Skeletal muscle tissue (tissue), 4 donors: ENCODE results near the gene CNTN5. TPM values are rescaled to one million over a fixed set of nuclear protein-coding genes. Genes with fewer than 3 reads are reported as not detected.

ENCODE experiments used
- H3K27ac ChIP-seq: one replicate; pipeline ENCODE4 v1.7.0; 2013; ENCODE audit warnings: mild to moderate bottlenecking, low read depth, low read length, inconsistent platforms
- H3K27me3 ChIP-seq, 3 donors: one replicate each; pipeline ENCODE4 v1.7.0; 2013; ENCODE audit warnings: low read length in 3 of 3; ENCODE audit not compliant: control insufficient read depth in 3 of 3, insufficient read depth in 3 of 3
- H3K36me3 ChIP-seq, 3 donors: one replicate each; pipeline ENCODE4 v1.7.0; 2013; ENCODE audit warnings: low read length in 3 of 3; ENCODE audit not compliant: control insufficient read depth in 3 of 3, insufficient read depth in 3 of 3
- H3K4me1 ChIP-seq, 3 donors: one replicate each; pipeline ENCODE4 v1.7.0; 2013; ENCODE audit warnings: low read length in 3 of 3, mild to moderate bottlenecking in 3 of 3; ENCODE audit not compliant: control insufficient read depth in 3 of 3, insufficient read depth in 3 of 3
- H3K4me3 ChIP-seq, 3 donors: one replicate each; pipeline ENCODE4 v1.7.0; 2013; ENCODE audit warnings: low read length in 3 of 3
- H3K9ac ChIP-seq, 3 donors: one replicate each; pipeline ENCODE4 v1.7.0; 2013; ENCODE audit warnings: low read length in 3 of 3, mild to moderate bottlenecking in 3 of 3, moderate library complexity in 2 of 3, low read depth in 1 of 3
- H3K9me3 ChIP-seq, 3 donors: one replicate each; pipeline ENCODE4 v1.7.0; 2013; ENCODE audit warnings: low read length in 3 of 3; ENCODE audit not compliant: control insufficient read depth in 3 of 3
- total RNA-seq: library from RNA; depleted of rRNA; stranded (reverse); fragments of >200 nt; gene quantifications from one replicate; pipeline ENCODE4 v1.2.3, GENCODE V29; 2014
- donor health status: Osteomylitis.

Gene CNTN5
- total RNA-seq, 1 donor from 2014 or later = 10.4 TPM

DNA sequence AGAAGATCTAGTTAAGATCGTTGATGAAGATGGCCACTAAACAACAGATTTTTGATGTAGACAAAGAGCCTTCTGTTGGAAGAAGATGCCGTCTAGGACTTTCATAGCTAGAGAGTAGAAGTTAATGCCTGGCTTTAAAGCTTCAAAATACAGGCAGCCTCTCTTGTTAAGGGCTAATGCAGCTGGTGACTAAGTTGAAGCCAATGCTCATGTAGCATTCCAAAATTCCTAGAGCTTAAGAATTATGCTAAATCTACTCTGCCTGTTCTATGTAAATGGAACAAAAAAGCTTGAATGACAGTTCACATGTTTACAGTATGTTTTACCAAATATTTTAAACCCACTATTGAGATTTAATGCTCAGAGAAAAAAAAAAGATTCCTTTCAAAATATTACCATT, 492.6 kb downstream of the CNTN5 start:
- H3K4me3 ChIP-seq = no peak overlapping the region

DNA sequence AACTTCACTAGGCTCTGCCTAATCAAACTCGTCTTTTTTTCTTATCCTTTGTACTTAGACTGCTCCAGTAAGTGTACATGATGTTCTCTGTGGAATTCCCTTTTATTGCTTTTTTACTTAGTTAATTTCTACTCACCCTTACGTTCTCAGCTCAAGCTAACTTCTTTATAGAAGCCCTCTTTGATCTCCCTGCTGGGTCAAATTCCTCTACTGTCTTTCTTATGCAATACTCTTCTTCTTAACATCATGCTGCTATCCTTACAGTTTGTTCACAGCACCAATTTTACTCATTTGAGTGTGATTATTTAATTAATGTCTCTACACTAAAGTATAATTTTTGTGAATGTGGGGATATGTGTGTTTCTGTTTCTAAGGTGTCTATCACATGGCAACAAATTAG, 498.3 kb downstream of the CNTN5 start:
- Histone ChIP-seq H3K9ac (no peak overlapping the region), H3K27me3 (no peaks in the 10 kb centered on the region), H3K9me3 (no peaks in the 10 kb centered on the region), H3K4me3 (no peak overlapping the region), H3K4me1 (no peaks in the 10 kb centered on the region), H3K36me3 (no peaks in the 10 kb centered on the region), H3K27ac (no peak overlapping the region)

More for the DNA sequence above, 492.6 kb downstream of the CNTN5 start:
- no peaks in the 10 kb centered on the region for H3K4me1 ChIP-seq
- no peak overlapping the region for H3K9ac ChIP-seq
- no peak overlapping the region for H3K27ac ChIP-seq
- no peaks in the 10 kb centered on the region for H3K36me3 ChIP-seq
- H3K9me3 ChIP-seq = no peaks in the 10 kb centered on the region
- no peaks in the 10 kb centered on the region for H3K27me3 ChIP-seq

DNA sequence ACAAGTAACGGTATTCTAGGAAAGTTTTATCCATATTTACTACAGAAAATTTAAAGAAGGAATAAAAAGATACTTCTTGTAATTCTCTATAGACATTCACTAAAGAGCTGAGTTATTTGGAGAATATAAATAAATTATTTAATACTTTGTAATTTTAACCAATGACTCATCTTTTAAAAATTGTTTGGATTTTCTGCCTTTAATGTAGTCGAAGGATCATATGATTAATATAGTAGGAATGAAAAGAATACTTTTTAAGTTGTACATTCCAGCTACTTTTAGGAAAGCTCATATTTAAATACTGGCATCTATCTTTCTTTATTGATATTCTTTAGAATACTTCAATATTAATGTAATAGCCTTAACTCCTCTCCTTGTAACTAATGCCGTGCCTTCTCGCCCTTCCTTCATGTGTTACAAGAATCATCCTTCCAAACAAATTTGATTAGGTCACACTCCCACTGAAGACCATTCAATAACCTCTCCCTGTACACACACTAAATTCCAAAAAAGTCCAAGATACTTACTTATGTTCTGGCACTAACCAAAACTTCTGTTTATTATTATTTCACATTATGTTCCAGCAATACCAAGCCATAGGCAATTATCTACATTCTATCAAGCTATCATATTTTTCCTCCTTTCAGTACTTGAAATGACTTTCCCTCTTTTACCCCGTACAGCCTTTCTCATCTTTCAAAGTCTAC, 501.9 kb downstream of the CNTN5 start:
- Histone ChIP-seq H3K4me1 (no peaks in the 10 kb centered on the region), H3K27ac (no peak overlapping the region), H3K27me3 (no peaks in the 10 kb centered on the region), H3K9ac (no peak overlapping the region), H3K4me3 (no peak overlapping the region), H3K9me3 (no peaks in the 10 kb centered on the region), H3K36me3 (no peaks in the 10 kb centered on the region)

DNA sequence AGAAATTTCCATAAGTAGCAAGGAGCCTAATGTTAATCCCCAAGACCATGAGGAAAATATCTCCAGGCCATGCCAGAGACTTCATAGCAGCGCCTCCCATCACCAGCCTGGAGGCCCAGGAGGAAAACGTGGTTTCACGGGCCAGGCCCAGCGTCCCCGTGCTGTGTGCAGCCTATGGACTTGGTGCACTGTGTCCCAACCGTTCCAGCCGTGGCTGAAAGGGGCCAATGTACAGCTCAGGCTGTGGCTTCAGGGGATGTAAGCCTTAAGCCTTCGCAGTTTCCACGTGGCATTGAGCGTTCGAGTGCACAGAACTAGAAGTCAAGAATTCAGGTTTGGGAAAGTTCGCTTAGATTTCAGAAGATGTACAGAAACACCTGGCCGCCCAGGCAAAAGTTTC, 510.7 kb downstream of the CNTN5 start:
- Histone ChIP-seq H3K9me3 (no peaks in the 10 kb centered on the region), H3K27me3 (no peaks in the 10 kb centered on the region), H3K27ac (no peak overlapping the region), H3K4me3 (no peak overlapping the region), H3K36me3 (no peaks in the 10 kb centered on the region), H3K4me1 (no peaks in the 10 kb centered on the region), H3K9ac (no peak overlapping the region)

DNA sequence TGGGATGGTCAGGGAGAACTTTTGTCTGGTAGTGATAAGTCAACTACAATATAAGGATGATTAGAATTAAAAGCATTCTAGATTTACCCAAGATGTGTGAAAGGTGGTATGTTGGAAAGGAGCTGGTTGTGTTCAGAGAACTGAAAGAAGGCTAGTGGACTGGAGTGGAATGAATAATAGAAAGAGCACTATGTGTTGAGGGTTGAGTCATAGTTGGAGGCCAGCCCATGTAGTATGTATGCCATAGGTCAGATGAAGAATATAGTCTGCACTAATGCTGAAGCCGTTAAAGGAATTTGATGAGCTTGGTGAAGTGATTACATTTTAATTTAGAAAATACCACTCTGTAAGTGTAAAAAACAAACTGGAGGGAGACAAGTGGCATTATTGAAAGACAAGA, 514.1 kb downstream of the CNTN5 start:
- H3K4me1 ChIP-seq = no peaks in the 10 kb centered on the region
- H3K4me3 ChIP-seq = no peak overlapping the region
- H3K27ac ChIP-seq = no peak overlapping the region
- no peak overlapping the region for H3K9ac ChIP-seq
- H3K9me3 ChIP-seq = no peaks in the 10 kb centered on the region
- H3K27me3 ChIP-seq = no peaks in the 10 kb centered on the region
- H3K36me3 ChIP-seq = no peaks in the 10 kb centered on the region

DNA sequence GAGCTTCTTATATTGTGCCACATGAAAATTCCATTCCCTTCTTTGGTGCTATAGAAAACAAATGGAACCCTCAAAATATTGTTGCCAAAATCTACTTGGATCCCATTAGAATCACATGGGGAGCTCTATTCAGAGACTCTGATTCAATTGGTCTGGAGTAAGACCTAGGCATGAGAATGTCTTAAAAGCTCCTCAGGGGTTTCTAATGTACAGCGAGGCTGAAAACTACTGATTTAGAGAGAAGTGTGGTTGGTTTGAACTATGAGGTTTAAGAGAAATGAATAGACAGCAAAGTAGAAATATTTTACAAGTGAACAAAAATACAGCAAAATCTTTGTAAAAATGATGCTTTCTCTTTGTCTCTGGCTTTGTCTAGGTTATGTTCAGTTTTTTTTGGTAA, 514.7 kb downstream of the CNTN5 start:
- Histone ChIP-seq H3K36me3 (no peaks in the 10 kb centered on the region), H3K27ac (no peak overlapping the region), H3K27me3 (no peaks in the 10 kb centered on the region), H3K4me3 (no peak overlapping the region), H3K4me1 (no peaks in the 10 kb centered on the region), H3K9ac (no peak overlapping the region), H3K9me3 (no peaks in the 10 kb centered on the region)

DNA sequence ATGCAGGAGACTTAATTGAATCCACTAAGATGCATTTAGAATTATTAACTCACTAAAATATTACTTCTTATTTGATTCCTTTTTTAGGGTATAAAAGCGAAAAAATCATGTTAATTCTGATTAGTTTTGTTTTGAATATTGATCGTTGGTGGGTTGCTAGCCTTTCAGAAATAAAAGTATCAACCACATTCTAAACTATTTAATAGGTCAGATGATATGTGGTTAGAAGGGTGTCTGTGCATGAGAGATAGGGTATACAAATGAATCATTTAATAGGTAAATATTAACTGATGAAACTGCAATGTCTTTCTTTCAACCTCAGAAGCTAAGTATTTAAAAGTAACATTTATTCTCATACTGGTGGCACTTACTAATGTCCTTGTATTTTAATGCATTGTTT, 515.1 kb downstream of the CNTN5 start:
- no peaks in the 10 kb centered on the region for H3K27me3 ChIP-seq
- no peaks in the 10 kb centered on the region for H3K4me1 ChIP-seq
- no peak overlapping the region for H3K9ac ChIP-seq
- H3K9me3 ChIP-seq = no peaks in the 10 kb centered on the region
- H3K4me3 ChIP-seq = no peak overlapping the region
- H3K27ac ChIP-seq = no peak overlapping the region
- H3K36me3 ChIP-seq = no peaks in the 10 kb centered on the region

DNA sequence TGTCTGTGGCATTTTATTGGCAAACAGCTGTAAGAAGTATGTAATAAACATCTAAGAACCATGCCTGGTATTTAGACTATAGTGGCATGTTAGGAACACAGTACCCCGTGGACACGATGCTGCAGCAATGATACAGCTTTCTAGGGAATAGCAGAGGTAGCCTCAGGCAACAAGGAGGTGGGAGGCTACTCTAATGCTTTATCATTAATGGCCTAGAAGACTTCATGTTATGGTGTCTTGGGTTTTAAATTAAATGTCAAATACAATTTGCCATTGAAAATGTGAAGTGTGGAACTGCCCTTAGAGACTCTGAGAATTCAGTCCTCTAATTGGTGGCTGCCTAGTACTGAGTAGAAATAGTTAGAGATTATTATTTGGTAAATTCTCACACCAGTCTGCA, 516.9 kb downstream of the CNTN5 start:
- Histone ChIP-seq H3K27ac (no peak overlapping the region), H3K4me1 (no peaks in the 10 kb centered on the region), H3K36me3 (no peaks in the 10 kb centered on the region), H3K4me3 (no peak overlapping the region), H3K27me3 (no peaks in the 10 kb centered on the region), H3K9ac (no peak overlapping the region), H3K9me3 (no peaks in the 10 kb centered on the region)

DNA sequence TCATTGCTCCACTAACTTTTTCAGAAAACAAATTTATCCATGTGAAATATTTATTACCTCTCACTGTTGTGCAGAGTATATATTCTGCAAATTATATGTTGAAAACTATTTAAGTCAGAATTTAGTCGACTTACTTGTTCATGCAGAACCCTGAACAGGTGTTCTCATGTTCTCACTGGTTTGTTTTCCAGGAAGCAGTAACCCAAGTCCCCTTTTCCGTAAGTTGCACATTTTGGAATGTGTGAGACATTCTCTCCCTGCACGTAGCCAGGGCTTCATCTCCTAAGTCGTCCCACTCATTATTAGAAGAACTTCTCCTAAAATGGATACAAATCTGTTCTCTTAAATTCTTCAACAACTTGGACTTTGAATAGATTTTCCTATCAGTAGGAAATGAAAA, 524.9 kb downstream of the CNTN5 start:
- Histone ChIP-seq H3K9me3 (no peaks in the 10 kb centered on the region), H3K4me3 (no peak overlapping the region), H3K9ac (no peak overlapping the region), H3K27me3 (no peaks in the 10 kb centered on the region), H3K4me1 (no peaks in the 10 kb centered on the region), H3K36me3 (no peaks in the 10 kb centered on the region), H3K27ac (no peak overlapping the region)

DNA sequence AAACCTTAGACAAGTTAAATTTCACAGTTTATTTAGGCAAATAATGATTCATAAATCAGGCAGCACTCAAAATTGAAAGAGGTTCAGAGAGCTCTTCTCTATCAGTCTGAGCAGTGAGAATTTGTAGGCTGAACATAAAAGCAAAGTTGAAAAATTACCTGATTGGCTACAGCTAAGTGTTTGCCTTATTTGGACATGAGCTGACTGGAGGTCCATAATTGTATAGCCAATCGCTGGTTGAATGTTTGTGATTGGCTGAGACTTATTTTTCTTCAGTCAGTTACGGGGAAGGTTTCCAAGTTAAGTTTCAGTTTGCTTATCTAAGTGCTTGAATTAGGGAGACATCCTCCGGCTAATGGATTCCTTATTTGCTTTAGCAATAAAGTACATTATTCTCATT, 527.5 kb downstream of the CNTN5 start:
- no peak overlapping the region for H3K4me3 ChIP-seq
- no peaks in the 10 kb centered on the region for H3K9me3 ChIP-seq
- H3K4me1 ChIP-seq = no peaks in the 10 kb centered on the region
- no peaks in the 10 kb centered on the region for H3K27me3 ChIP-seq
- no peak overlapping the region for H3K27ac ChIP-seq
- H3K36me3 ChIP-seq = no peaks in the 10 kb centered on the region
- no peak overlapping the region for H3K9ac ChIP-seq
